HEK293T (cell line): ENCODE results near the gene IGFBP3.

ENCODE experiments used
- ARNT ChIP-seq: fragments of 450-650 bp; IDR thresholded peaks from 2 replicates; pipeline ENCODE4 v1.6.1; 2017; ENCODE audit warnings: mild to moderate bottlenecking
- BHLHE40 ChIP-seq: fragments of 450-650 bp; IDR thresholded peaks from 2 replicates; pipeline ENCODE4 v1.6.1; 2016; ENCODE audit warnings: mild to moderate bottlenecking, moderate library complexity, borderline replicate concordance
- ELF4 ChIP-seq: fragments of 450-650 bp; IDR thresholded peaks from 2 replicates; pipeline ENCODE4 v1.6.1; 2017; ENCODE audit warnings: antibody characterized with exemption
- FOXA1 ChIP-seq: fragments of 450-650 bp; IDR thresholded peaks from 2 replicates; pipeline ENCODE4 v1.6.1; 2016; ENCODE audit warnings: mild to moderate bottlenecking
- FOXM1 ChIP-seq: fragments of 450-650 bp; IDR thresholded peaks from 2 replicates; pipeline ENCODE4 v1.6.1; 2017; ENCODE audit warnings: mild to moderate bottlenecking, borderline replicate concordance
- L3MBTL2 ChIP-seq: fragments of 450-650 bp; conservative IDR thresholded peaks from 2 replicates; pipeline ENCODE4 v1.6.1; 2016; ENCODE audit warnings: mild to moderate bottlenecking
- NFRKB ChIP-seq: fragments of 450-650 bp; IDR thresholded peaks from 2 replicates; pipeline ENCODE4 v1.6.1; 2016; ENCODE audit warnings: mild to moderate bottlenecking, moderate library complexity
- SP1 ChIP-seq: fragments of 450-650 bp; IDR thresholded peaks from 2 replicates; pipeline ENCODE4 v1.6.1; 2017

DNA sequence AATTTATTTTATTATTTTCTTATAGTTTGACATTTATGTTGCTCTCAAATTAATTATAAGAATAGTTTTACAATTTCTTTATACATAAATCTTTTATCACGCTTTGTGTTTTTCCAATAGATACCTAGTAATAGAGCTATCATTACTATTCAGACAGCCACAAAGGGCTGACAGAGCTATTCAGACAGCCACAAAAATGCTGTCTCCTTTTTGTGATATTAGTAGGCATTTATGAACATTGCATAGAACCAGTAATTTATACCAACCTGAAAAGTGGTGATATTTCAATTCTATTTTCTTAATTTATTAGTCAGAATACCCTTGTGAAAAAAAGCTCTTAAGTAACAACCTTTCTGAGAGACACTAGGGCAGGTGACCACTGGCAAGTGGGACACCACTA lies 34.2 kb upstream of the IGFBP3 start:
- TF ChIP-seq ELF4 (no peak), BHLHE40 (no peak), NFRKB (no peak), FOXM1 (no peak), FOXA1 (no peak), SP1 (no peak), L3MBTL2 (no peak), ARNT (no peak)
